ENCODE data around the gene THSD4. TPM values are rescaled to one million over a fixed set of nuclear protein-coding genes. Genes with fewer than 3 reads are reported as not detected.

Gene THSD4
- polyA plus RNA-seq, 1 experiment = 45.8 TPM

DNA sequence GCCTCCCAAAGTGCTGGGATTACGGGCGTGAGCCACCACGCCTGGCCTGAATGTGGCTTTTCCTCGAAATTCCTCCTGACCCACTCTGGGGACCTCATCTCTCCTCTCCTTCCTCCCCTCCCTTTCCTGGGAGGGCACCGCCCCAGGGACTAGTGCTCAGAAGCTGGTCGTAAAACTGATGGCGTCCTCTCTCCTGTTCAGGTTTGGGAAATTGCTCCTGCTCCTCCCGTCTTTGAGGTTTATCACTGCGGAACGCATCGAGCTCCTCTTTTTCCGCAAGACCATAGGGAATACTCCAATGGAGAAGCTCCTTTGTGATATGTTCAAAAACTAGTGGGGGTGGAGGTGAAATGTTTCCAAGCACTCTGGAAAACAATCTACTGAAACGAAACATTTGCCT lies 702.1 kb downstream of the THSD4 start:
- no peaks in the 10 kb centered on the region for H3K27me3 ChIP-seq (ENCODE audit: control insufficient read depth, insufficient read depth, low read length)
- ChIA-PET POLR2A (no interaction called here), CTCF (interaction anchor here (0.6 kb wide), 2 partner anchors 339 to 377 kb away, joined by 4 to 5 read pairs; no protein-coding TSS in a partner anchor)
- peaks cover 31% of the 10 kb centered on the region for H3K9me3 ChIP-seq (ENCODE audit: control insufficient read depth, insufficient read depth, low read length)
- H3K4me3 ChIP-seq (ENCODE audit: low read depth, low read length) = no peak overlapping the region
- TF ChIP-seq, protein P1, sequence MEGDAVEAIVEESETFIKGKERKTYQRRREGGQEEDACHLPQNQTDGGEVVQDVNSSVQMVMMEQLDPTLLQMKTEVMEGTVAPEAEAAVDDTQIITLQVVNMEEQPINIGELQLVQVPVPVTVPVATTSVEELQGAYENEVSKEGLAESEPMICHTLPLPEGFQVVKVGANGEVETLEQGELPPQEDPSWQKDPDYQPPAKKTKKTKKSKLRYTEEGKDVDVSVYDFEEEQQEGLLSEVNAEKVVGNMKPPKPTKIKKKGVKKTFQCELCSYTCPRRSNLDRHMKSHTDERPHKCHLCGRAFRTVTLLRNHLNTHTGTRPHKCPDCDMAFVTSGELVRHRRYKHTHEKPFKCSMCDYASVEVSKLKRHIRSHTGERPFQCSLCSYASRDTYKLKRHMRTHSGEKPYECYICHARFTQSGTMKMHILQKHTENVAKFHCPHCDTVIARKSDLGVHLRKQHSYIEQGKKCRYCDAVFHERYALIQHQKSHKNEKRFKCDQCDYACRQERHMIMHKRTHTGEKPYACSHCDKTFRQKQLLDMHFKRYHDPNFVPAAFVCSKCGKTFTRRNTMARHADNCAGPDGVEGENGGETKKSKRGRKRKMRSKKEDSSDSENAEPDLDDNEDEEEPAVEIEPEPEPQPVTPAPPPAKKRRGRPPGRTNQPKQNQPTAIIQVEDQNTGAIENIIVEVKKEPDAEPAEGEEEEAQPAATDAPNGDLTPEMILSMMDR (IDR thresholded peaks at IDR 0.05; ENCODE audit: low read depth, low read length) = no peak
- no peak overlapping the region for H3K27ac ChIP-seq (ENCODE audit: low read depth, low read length)
- no peak for DNase-seq (ENCODE audit: low read depth, low spot score)

DNA sequence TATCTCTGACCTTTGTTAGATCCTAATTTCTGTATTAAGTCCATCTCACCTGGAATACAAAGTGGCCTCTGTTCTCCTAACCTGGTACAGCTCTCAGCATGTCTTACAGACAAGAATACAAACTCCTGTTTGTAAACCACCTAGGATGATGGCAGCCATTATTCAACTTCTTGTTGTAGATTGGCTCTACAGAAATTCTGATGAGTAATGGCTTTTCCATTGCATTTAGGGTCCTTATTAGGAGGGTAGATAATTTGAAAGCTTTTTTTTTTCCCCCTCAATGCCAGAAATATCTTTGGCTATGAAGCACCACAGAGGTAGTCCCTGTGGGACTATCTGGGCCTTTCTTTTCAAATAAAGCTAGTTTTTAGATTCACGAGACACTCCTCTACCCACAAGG lies 704.9 kb downstream of the THSD4 start:
- Histone ChIP-seq H3K4me3 (ENCODE audit: low read depth, low read length) (no peak overlapping the region), H3K9me3 (ENCODE audit: control insufficient read depth, insufficient read depth, low read length) (peaks cover 43% of the 10 kb centered on the region), H3K27me3 (ENCODE audit: control insufficient read depth, insufficient read depth, low read length) (no peaks in the 10 kb centered on the region), H3K27ac (ENCODE audit: low read depth, low read length) (no peak overlapping the region)
- TF ChIP-seq, protein P1 (IDR thresholded peaks at IDR 0.05; ENCODE audit: low read depth, low read length) = no peak
- ChIA-PET POLR2A (no interaction called here), CTCF (interaction anchor here (0.9 to 1.0 kb wide), 2 partner anchors 19 to 336 kb away, joined by 4 read pairs; no protein-coding TSS in a partner anchor)
- DNase-seq (ENCODE audit: low read depth, low spot score) = no peak

- CTCF ChIA-PET = no interaction called here
- peaks cover 43% of the 10 kb centered on the region for H3K9me3 ChIP-seq (ENCODE audit: control insufficient read depth, insufficient read depth, low read length)
- no peak overlapping the region for H3K4me3 ChIP-seq (ENCODE audit: low read depth, low read length)
- H3K27me3 ChIP-seq (ENCODE audit: control insufficient read depth, insufficient read depth, low read length) = no peaks in the 10 kb centered on the region
- DNase-seq (ENCODE audit: low read depth, low spot score) = no peak
- TF ChIP-seq, protein P1 (IDR thresholded peaks at IDR 0.05; ENCODE audit: low read depth, low read length) = no peak
- H3K27ac ChIP-seq (ENCODE audit: low read depth, low read length) = no peak overlapping the region
- POLR2A ChIA-PET = no interaction called here
Observed at GRCh38 chr15:71821547-71822129, 706.4 kb downstream of the THSD4 start.

DNA sequence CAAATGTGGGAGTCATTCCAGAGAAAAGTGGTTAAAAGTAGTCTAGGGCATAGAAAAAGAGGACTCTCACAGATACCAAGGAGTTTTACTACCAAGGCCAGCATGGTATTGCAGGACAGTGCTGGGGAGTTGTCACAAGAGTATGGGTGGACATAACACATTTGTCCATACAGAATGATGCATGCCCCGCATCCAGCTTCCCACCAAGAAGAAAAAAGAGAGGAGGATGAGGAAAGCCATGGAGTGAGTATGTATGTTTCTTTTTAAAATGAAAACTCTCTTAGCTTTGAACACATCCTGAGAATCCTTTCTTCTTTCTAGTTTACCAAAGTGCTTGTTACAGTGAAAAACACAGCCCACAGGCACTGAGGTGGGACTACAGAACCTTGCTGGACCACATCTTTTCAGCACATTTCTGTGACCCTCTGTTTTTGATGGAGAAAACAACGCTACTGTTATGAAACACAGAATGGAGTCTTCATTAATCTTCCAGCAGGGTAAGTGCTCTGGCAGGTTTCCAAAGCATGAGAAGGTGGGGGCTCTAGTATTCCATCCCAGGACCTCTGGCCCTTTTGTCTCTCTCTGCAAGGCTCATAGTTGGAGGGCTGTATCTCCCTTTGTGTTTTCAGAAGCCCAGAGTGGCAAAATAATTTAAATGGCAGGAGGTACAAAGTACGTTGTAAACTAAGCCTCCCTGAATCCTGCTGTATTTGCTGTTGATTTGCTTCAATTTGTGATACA lies 707.8 kb downstream of the THSD4 start:
- DNase-seq (ENCODE audit: low read depth, low spot score) = no peak
- ChIA-PET CTCF (no interaction called here), POLR2A (no interaction called here)
- H3K9me3 ChIP-seq (ENCODE audit: control insufficient read depth, insufficient read depth, low read length) = peaks cover 38% of the 10 kb centered on the region
- no peaks in the 10 kb centered on the region for H3K27me3 ChIP-seq (ENCODE audit: control insufficient read depth, insufficient read depth, low read length)
- no peak overlapping the region for H3K4me3 ChIP-seq (ENCODE audit: low read depth, low read length)
- TF ChIP-seq, protein P1 (IDR thresholded peaks at IDR 0.05; ENCODE audit: low read depth, low read length) = no peak
- H3K27ac ChIP-seq (ENCODE audit: low read depth, low read length) = no peak overlapping the region

GRCh38 chr15:71823801-71824200 lies 708.5 kb downstream of the THSD4 start:
- H3K27ac ChIP-seq (ENCODE audit: low read depth, low read length) = no peak overlapping the region
- ChIA-PET CTCF (no interaction called here), POLR2A (no interaction called here)
- TF ChIP-seq, protein P1 (IDR thresholded peaks at IDR 0.05; ENCODE audit: low read depth, low read length) = no peak
- no peak for DNase-seq (ENCODE audit: low read depth, low spot score)
- H3K9me3 ChIP-seq (ENCODE audit: control insufficient read depth, insufficient read depth, low read length) = peaks cover 35% of the 10 kb centered on the region
- no peak overlapping the region for H3K4me3 ChIP-seq (ENCODE audit: low read depth, low read length)
- H3K27me3 ChIP-seq (ENCODE audit: control insufficient read depth, insufficient read depth, low read length) = no peaks in the 10 kb centered on the region

Data from AG04450 (cell line).